Trophoblast cell (in vitro differentiated cells and primary cell): ENCODE data around the gene HMCN2.

Experiments
- DNase-seq, 2 donors: peaks; one replicate each; pipeline ENCODE4 v3.0.0-alpha.2; 2016
- H2AFZ ChIP-seq: 2 replicates; pipeline ENCODE4 v1.6.1; 2013; ENCODE audit warnings: low read length, moderate library complexity, mild to moderate bottlenecking; ENCODE audit not compliant: insufficient read depth, poor library complexity
- H2AK5ac ChIP-seq: 2 replicates; pipeline ENCODE4 v1.6.1; 2013; ENCODE audit warnings: mild to moderate bottlenecking, low read length
- H2BK120ac ChIP-seq: 2 replicates; pipeline ENCODE4 v1.6.1; 2013; ENCODE audit warnings: low read length, mild to moderate bottlenecking, moderate library complexity; ENCODE audit not compliant: insufficient read depth, poor library complexity
- H2BK12ac ChIP-seq: 2 replicates; pipeline ENCODE4 v1.6.1; 2013; ENCODE audit warnings: mild to moderate bottlenecking, low read length, moderate library complexity
- H2BK5ac ChIP-seq: 2 replicates; pipeline ENCODE4 v1.6.1; 2013; ENCODE audit warnings: low read length, low read depth, moderate library complexity, mild to moderate bottlenecking; ENCODE audit not compliant: poor library complexity
- H3K14ac ChIP-seq: 2 replicates; pipeline ENCODE4 v1.6.1; 2013; ENCODE audit warnings: mild to moderate bottlenecking, low read length
- H3K18ac ChIP-seq: 2 replicates; pipeline ENCODE4 v1.6.1; 2013; ENCODE audit warnings: mild to moderate bottlenecking, low read length
- H3K23ac ChIP-seq: 2 replicates; pipeline ENCODE4 v1.6.1; 2013; ENCODE audit warnings: low read length
- H3K27ac ChIP-seq: 2 replicates; pipeline ENCODE4 v1.5.1; 2013; ENCODE audit warnings: low read depth, mild to moderate bottlenecking, inconsistent platforms, low read length, moderate library complexity
- H3K27me3 ChIP-seq: 2 replicates; pipeline ENCODE4 v1.6.1; 2013; ENCODE audit warnings: inconsistent platforms, mild to moderate bottlenecking, low read length, moderate library complexity; ENCODE audit not compliant: insufficient read depth
- H3K36me3 ChIP-seq, 2 experiments: 1 replicate in 1 of 2; 2 replicates in 1 of 2; pipeline ENCODE4 v1.6.1; 2013; ENCODE audit warnings: low read length in 2 of 2, mild to moderate bottlenecking in 2 of 2, moderate library complexity in 1 of 2; ENCODE audit not compliant: insufficient read depth in 2 of 2, control insufficient read depth in 1 of 2
- H3K4ac ChIP-seq: 2 replicates; pipeline ENCODE4 v1.6.1; 2013; ENCODE audit warnings: low read depth, mild to moderate bottlenecking, low read length, moderate library complexity
- H3K4me1 ChIP-seq, 2 experiments: 1 replicate in 1 of 2; 2 replicates in 1 of 2; pipeline ENCODE4 v1.6.1; 2013; ENCODE audit warnings: low read length in 2 of 2, mild to moderate bottlenecking in 2 of 2, moderate library complexity in 1 of 2; ENCODE audit not compliant: insufficient read depth in 2 of 2, control insufficient read depth in 1 of 2
- H3K4me2 ChIP-seq: 2 replicates; pipeline ENCODE4 v1.6.1; 2013; ENCODE audit warnings: inconsistent platforms, mild to moderate bottlenecking, low read length, moderate library complexity
- H3K4me3 ChIP-seq: 2 replicates; pipeline ENCODE4 v1.5.1; 2013; ENCODE audit warnings: mild to moderate bottlenecking, low read depth, low read length, inconsistent platforms
- H3K79me1 ChIP-seq: one replicate; pipeline ENCODE4 v1.6.1; 2013; ENCODE audit warnings: low read length
- H3K79me2 ChIP-seq: 2 replicates; pipeline ENCODE4 v1.6.1; 2013; ENCODE audit warnings: low read length, mild to moderate bottlenecking; ENCODE audit not compliant: control insufficient read depth, insufficient read depth, poor library complexity
- H3K9ac ChIP-seq: 2 replicates; pipeline ENCODE4 v1.6.1; 2013; ENCODE audit warnings: mild to moderate bottlenecking, low read length
- H3K9me3 ChIP-seq: 2 replicates; pipeline ENCODE4 v1.6.1; 2013; ENCODE audit warnings: low read depth, mild to moderate bottlenecking, control low read depth, inconsistent platforms, low read length; ENCODE audit not compliant: insufficient read depth
- H4K12ac ChIP-seq: 2 replicates; pipeline ENCODE4 v1.6.1; 2013; ENCODE audit warnings: low read depth, mild to moderate bottlenecking, low read length, moderate library complexity
- H4K8ac ChIP-seq: 2 replicates; pipeline ENCODE4 v1.6.1; 2013; ENCODE audit warnings: low read depth, mild to moderate bottlenecking, low read length, moderate library complexity
- H4K91ac ChIP-seq: one replicate; pipeline ENCODE4 v1.6.1; 2013; ENCODE audit warnings: low read depth, mild to moderate bottlenecking, low read length, moderate library complexity
- WGBS: extraction: QIAGEN DNeasy Blood & Tissue Kit; methylation state at CpG from one replicate; pipeline ENCODE4 v1.1.7; 2013; ENCODE audit warnings: missing lambda C conversion rate; ENCODE audit not compliant: insufficient read length, insufficient coverage; ENCODE audit errors: extremely low coverage; 5-methylcytosine and 5-hydroxymethylcytosine counted together

The HMCN2 gene

DNA sequence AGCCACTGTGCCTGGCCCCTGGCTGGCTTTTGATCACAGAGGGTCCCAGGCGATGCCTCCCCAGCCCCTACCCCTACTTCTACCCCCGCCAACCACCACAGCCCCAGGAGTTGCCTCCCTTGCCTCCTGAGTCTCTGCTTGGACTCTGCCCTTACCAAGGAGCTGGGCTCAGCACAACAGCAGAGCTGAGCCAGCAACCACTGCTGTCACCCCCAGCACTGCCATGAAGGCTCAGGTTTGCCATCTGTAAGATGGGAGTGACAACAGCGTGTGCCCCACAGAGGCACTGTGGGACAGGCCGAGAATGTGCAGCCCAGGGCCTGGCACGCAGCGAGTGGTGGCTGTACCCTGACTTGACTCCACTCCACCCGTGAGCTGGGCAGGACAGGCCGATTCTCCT is 116.1 kb downstream of the HMCN2 start:
- no peak overlapping the region for H3K14ac ChIP-seq
- H3K4me1 ChIP-seq = no peaks in the 10 kb centered on the region
- WGBS = no CpG with 5 or more reads among the region's 8 CpGs
- no peak overlapping the region for H4K12ac ChIP-seq
- H3K79me2 ChIP-seq = no peaks in the 10 kb centered on the region
- no peak overlapping the region for H3K23ac ChIP-seq
- H2BK5ac ChIP-seq = no peak overlapping the region
- H3K4me3 ChIP-seq = no peak overlapping the region
- H3K27me3 ChIP-seq = no peaks in the 10 kb centered on the region
- no peak overlapping the region for H3K4me2 ChIP-seq
- no peak overlapping the region for H4K91ac ChIP-seq
- no peak overlapping the region for H3K4ac ChIP-seq
- H3K9ac ChIP-seq = no peak overlapping the region
- no peak overlapping the region for H2BK120ac ChIP-seq
- H2BK12ac ChIP-seq = no peak overlapping the region
- H2AFZ ChIP-seq = no peak overlapping the region
- peaks cover 1% of the 10 kb centered on the region for H3K9me3 ChIP-seq
- no peak overlapping the region for H3K18ac ChIP-seq
- H4K8ac ChIP-seq = no peak overlapping the region
- H3K79me1 ChIP-seq = no peaks in the 10 kb centered on the region
- H3K27ac ChIP-seq = no peak overlapping the region
- H3K36me3 ChIP-seq = peaks cover 0 to 5% of the 10 kb centered on the region in 2 experiments
- no peak overlapping the region for H2AK5ac ChIP-seq
- no peak for DNase-seq

DNA sequence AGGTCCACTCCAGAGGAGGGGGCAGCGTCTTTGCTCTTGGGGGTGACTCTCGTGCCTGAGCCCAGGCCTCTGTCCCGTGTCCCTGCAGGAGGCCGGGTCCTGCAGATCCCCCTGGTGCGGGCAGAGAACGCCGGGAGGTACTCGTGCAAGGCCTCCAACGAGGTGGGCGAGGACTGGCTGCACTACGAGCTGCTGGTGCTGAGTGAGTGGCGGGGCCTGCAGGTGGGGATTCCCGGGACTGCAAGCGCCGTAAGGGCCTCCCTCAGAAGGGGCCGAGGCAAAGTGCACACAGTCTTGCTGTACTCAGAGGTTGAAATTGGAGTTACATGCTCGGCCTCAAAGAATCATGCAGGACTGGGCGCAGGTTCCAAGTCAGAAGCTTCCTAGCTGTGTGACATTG is 116.5 kb downstream of the HMCN2 start:
- Histone ChIP-seq H3K79me2 (no peaks in the 10 kb centered on the region), H4K8ac (no peak overlapping the region), H3K23ac (no peak overlapping the region), H4K12ac (no peak overlapping the region), H3K4ac (no peak overlapping the region), H3K36me3 (peaks cover 0 to 5% of the 10 kb centered on the region in 2 experiments), H3K4me2 (no peak overlapping the region), H3K27ac (no peak overlapping the region), H3K9ac (no peak overlapping the region), H3K18ac (no peak overlapping the region), H3K79me1 (no peaks in the 10 kb centered on the region), H3K27me3 (no peaks in the 10 kb centered on the region), H3K4me3 (no peak overlapping the region), H2BK5ac (no peak overlapping the region), H2BK12ac (no peak overlapping the region), H3K9me3 (peaks cover 1% of the 10 kb centered on the region), H2AK5ac (no peak overlapping the region), H3K4me1 (no peaks in the 10 kb centered on the region), H3K14ac (no peak overlapping the region), H2BK120ac (no peak overlapping the region), H2AFZ (no peak overlapping the region), H4K91ac (no peak overlapping the region)
- no CpG with 5 or more reads among the region's 18 CpGs for WGBS
- no peak for DNase-seq

DNA sequence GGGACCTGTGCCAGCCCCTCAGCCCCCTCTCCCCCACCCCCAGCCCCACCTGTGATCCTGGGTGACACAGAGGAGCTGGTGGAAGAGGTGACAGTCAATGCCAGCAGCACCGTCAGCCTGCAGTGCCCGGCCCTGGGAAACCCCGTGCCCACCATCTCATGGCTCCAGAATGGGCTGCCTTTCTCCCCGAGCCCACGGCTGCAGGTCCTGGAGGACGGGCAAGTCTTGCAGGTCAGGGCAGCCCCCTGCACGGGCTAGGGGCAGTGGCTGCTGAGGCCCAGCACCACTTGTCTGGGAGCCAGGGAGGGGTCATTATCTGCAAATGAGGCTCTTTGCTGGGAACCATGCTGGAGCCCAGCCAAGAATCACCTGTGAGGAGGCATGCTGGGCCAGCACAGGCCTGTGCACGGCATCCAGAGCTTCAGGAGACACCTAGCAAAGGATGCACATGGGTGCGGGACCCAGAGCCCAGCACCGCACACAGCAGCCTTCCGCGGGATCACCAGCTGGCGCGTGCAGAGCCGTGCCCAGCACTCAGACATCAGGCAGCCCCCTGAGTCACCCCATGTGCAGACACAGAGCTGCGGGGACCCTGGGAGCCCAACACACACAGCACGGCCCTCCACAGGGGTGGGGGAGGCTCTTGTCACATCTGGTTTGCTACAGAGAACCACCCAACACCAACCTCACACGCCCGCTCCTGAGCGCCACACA is 117.2 kb downstream of the HMCN2 start:
- Histone ChIP-seq H3K14ac (no peak overlapping the region), H3K27ac (no peak overlapping the region), H3K4me3 (no peak overlapping the region), H3K4me1 (no peaks in the 10 kb centered on the region), H3K79me2 (no peaks in the 10 kb centered on the region), H2AFZ (no peak overlapping the region), H3K36me3 (peaks cover 0 to 5% of the 10 kb centered on the region in 2 experiments), H3K23ac (no peak overlapping the region), H2BK12ac (no peak overlapping the region), H2AK5ac (no peak overlapping the region), H4K8ac (no peak overlapping the region), H4K91ac (no peak overlapping the region), H3K9me3 (peaks cover 1% of the 10 kb centered on the region), H3K79me1 (no peaks in the 10 kb centered on the region), H3K9ac (no peak overlapping the region), H4K12ac (no peak overlapping the region), H2BK5ac (no peak overlapping the region), H3K18ac (no peak overlapping the region), H3K27me3 (no peaks in the 10 kb centered on the region), H3K4ac (no peak overlapping the region), H2BK120ac (no peak overlapping the region), H3K4me2 (no peak overlapping the region)
- no CpG with 5 or more reads among the region's 20 CpGs for WGBS
- DNase-seq = no peak

DNA sequence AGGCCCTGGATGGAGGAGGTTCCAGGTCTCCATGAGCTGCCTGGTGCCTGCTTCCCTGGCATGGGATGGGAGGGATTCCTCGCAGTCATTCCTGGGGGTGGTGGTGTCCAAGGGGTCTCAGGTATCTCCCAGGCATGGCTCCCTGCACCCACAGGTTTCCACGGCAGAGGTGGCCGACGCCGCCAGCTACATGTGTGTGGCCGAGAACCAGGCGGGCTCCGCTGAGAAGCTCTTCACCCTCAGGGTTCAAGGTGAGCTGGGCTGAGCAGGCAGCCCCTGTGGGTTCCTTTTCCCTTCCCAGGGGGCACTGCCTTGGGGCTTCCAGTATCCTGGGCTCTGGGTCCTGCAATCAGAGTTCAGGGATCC is 117.8 kb downstream of the HMCN2 start:
- Histone ChIP-seq H3K36me3 (peaks cover 0 to 5% of the 10 kb centered on the region in 2 experiments), H3K14ac (no peak overlapping the region), H3K4me3 (no peak overlapping the region), H2BK12ac (no peak overlapping the region), H3K4me2 (no peak overlapping the region), H3K79me1 (no peaks in the 10 kb centered on the region), H4K91ac (no peak overlapping the region), H2BK5ac (no peak overlapping the region), H3K9me3 (peaks cover 1% of the 10 kb centered on the region), H2AFZ (no peak overlapping the region), H3K9ac (no peak overlapping the region), H3K4ac (no peak overlapping the region), H3K18ac (no peak overlapping the region), H2BK120ac (no peak overlapping the region), H3K27me3 (no peaks in the 10 kb centered on the region), H3K27ac (no peak overlapping the region), H4K12ac (no peak overlapping the region), H3K79me2 (no peaks in the 10 kb centered on the region), H3K23ac (no peak overlapping the region), H2AK5ac (no peak overlapping the region), H4K8ac (no peak overlapping the region), H3K4me1 (no peaks in the 10 kb centered on the region)
- DNase-seq = no peak
- no CpG with 5 or more reads among the region's 8 CpGs for WGBS
